ENCODE data around the gene CGB7. TPM values are rescaled to one million over a fixed set of nuclear protein-coding genes. Genes with fewer than 3 reads are reported as not detected.

Gene CGB7
- total and polyA plus RNA-seq, 10 of the 15 experiments (the other 5 are each of a cell fraction or from before 2014, with no cell fraction given): 0.06 TPM; not detected in 9

DNA sequence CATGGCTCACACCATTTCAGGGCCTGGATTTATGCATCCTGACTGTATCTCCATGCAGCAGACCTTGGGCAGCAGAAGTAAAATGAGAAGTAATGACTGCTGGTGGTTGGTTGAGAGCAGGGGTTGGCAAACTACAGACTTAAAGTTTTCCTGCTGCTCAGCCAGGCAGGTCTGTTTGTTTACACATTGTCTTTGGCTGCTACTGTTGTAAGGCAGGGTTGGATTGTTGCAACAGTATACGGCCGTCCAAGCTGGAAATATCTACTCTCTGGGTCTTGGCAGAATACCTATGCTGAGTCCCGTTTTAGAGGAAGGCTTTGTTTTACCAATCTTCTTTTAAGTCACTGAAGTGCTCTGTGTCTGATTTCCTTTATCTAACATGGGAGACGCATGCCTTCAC is 41.2 kb upstream of the CGB7 start (continued):
- TF ChIP-seq IRF3 (IDR thresholded peaks at IDR 0.05): no peak
- TF ChIP-seq IRF4 (IDR thresholded peaks at IDR 0.05; ENCODE audit: low read depth, low read length): no peak
- no peak for TF ChIP-seq YBX1 (IDR thresholded peaks at IDR 0.05)
- TF ChIP-seq CREB1 (IDR thresholded peaks at IDR 0.05; ENCODE audit: low read depth): no peak
- TF ChIP-seq, protein P1, sequence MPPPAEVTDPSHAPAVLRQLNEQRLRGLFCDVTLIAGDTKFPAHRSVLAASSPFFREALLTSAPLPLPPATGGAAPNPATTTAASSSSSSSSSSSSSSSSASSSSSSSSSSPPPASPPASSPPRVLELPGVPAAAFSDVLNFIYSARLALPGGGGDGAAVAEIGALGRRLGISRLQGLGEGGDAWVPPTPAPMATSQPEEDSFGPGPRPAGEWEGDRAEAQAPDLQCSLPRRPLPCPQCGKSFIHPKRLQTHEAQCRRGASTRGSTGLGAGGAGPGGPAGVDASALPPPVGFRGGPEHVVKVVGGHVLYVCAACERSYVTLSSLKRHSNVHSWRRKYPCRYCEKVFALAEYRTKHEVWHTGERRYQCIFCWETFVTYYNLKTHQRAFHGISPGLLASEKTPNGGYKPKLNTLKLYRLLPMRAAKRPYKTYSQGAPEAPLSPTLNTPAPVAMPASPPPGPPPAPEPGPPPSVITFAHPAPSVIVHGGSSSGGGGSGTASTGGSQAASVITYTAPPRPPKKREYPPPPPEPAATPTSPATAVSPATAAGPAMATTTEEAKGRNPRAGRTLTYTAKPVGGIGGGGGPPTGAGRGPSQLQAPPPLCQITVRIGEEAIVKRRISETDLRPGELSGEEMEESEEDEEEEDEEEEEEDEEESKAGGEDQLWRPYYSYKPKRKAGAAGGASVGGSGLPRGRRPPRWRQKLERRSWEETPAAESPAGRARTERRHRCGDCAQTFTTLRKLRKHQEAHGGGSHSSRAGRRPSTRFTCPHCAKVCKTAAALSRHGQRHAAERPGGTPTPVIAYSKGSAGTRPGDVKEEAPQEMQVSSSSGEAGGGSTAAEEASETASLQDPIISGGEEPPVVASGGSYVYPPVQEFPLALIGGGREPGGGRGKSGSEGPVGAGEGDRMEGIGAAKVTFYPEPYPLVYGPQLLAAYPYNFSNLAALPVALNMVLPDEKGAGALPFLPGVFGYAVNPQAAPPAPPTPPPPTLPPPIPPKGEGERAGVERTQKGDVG (CRISPR knock-in tag; IDR thresholded peaks at IDR 0.05): no peak
- TF ChIP-seq ZNF384 (IDR thresholded peaks at IDR 0.05; ENCODE audit: borderline replicate concordance, low read depth, low read length): no peak
- no peak for TF ChIP-seq MTA2 (IDR thresholded peaks at IDR 0.05; ENCODE audit: low read depth)

All from GM12878 (cell line).